Keratinocyte (primary cell): ENCODE results near the gene PIGS. TPM values are rescaled to one million over a fixed set of nuclear protein-coding genes. Genes with fewer than 3 reads are reported as not detected.

ENCODE experiments used
- DNase-seq: peaks from one replicate; pipeline ENCODE4 v3.0.0-alpha.2; 2011; ENCODE audit warnings: low read depth, missing footprints, low spot score
- FAIRE-seq: peaks from 2 replicates; lab custom pipeline; 2011; peaks lifted over from hg19 to GRCh38; lab: Jason Lieb, UNC
- H2AFZ ChIP-seq: 2 replicates; pipeline ENCODE4 v1.6.0; 2012; ENCODE audit warnings: low read length, control low read depth, inconsistent platforms; ENCODE audit not compliant: control insufficient read depth
- H3K27ac ChIP-seq: 2 replicates; pipeline ENCODE4 v1.5.1; 2011; ENCODE audit warnings: low read length; ENCODE audit not compliant: control insufficient read depth, insufficient read depth
- H3K27me3 ChIP-seq: 3 replicates; pipeline ENCODE4 v1.6.0; 2011; ENCODE audit warnings: low read length; ENCODE audit not compliant: control insufficient read depth, insufficient read depth; ENCODE audit errors: extremely low read depth
- H3K36me3 ChIP-seq, 2 experiments: 2 replicates in 1 of 2; 3 replicates in 1 of 2; pipeline ENCODE4 v1.5.1; 2011; ENCODE audit warnings: low read length in 2 of 2, mild to moderate bottlenecking in 1 of 2; ENCODE audit not compliant: control insufficient read depth in 2 of 2, insufficient read depth in 2 of 2; ENCODE audit errors: extremely low read depth in 1 of 2
- H3K4me1 ChIP-seq: 3 replicates; pipeline ENCODE4 v1.5.1; 2011; ENCODE audit warnings: low read length; ENCODE audit not compliant: control insufficient read depth, insufficient read depth; ENCODE audit errors: extremely low read depth
- H3K4me2 ChIP-seq: 3 replicates; pipeline ENCODE4 v1.6.0; 2011; ENCODE audit warnings: low read depth, low read length; ENCODE audit not compliant: control insufficient read depth, insufficient read depth; ENCODE audit errors: extremely low read depth
- H3K4me3 ChIP-seq, 3 experiments: fragments of 200-600 bp in 1 of 3; sonication (generic) in 1 of 3; 2 replicates in 2 of 3; 3 replicates in 1 of 3; pipeline ENCODE4 v1.5.1; 2011 to 2016; ENCODE audit warnings: low read length in 3 of 3, mild to moderate bottlenecking in 3 of 3, control low read depth in 2 of 3, inconsistent platforms in 1 of 3, low read depth in 1 of 3, mixed read lengths in 1 of 3, mixed run types in 1 of 3, moderate library complexity in 1 of 3; ENCODE audit not compliant: control insufficient read depth in 2 of 3, insufficient read depth in 2 of 3; ENCODE audit errors: extremely low read depth in 1 of 3
- H3K79me2 ChIP-seq: 2 replicates; pipeline ENCODE4 v1.6.0; 2012; ENCODE audit warnings: low read length; ENCODE audit not compliant: control insufficient read depth, insufficient read depth
- H3K9ac ChIP-seq: 3 replicates; pipeline ENCODE4 v1.6.0; 2011; ENCODE audit warnings: low read length; ENCODE audit not compliant: control insufficient read depth, insufficient read depth; ENCODE audit errors: extremely low read depth
- H3K9me1 ChIP-seq: 3 replicates; pipeline ENCODE4 v1.6.0; 2011; ENCODE audit warnings: low read length; ENCODE audit not compliant: control insufficient read depth, insufficient read depth; ENCODE audit errors: extremely low read depth
- H3K9me3 ChIP-seq: 2 replicates; pipeline ENCODE4 v1.5.1; 2012; ENCODE audit warnings: low read depth, low read length; ENCODE audit not compliant: control insufficient read depth
- H4K20me1 ChIP-seq: 3 replicates; pipeline ENCODE4 v1.6.0; 2011; ENCODE audit warnings: low read length; ENCODE audit not compliant: control insufficient read depth, insufficient read depth; ENCODE audit errors: extremely low read depth
- CTCF ChIP-seq, 3 experiments: IDR thresholded peaks in 1 of 3; conservative IDR thresholded peaks in 1 of 3; optimal IDR thresholded peaks in 1 of 3; 2 replicates in 2 of 3; 3 replicates in 1 of 3; pipeline versions ENCODE3 to v1.5.1; 2011; ENCODE audit warnings: low read length in 3 of 3, mild to moderate bottlenecking in 3 of 3, moderate library complexity in 2 of 3, control low read depth in 1 of 3, inconsistent platforms in 1 of 3; ENCODE audit not compliant: insufficient read depth in 2 of 3; ENCODE audit errors: extremely low read depth in 1 of 3
- EZH2 ChIP-seq: IDR thresholded peaks from one replicate; pipeline ENCODE4 v1.6.1; 2012; ENCODE audit warnings: inconsistent platforms, mild to moderate bottlenecking, low read length, moderate library complexity
- dilution Hi-C: fragments of 300-500 bp; cut with MboI; formaldehyde crosslinking; loops from one replicate; pipeline ENCODE4 v1.7.0; 2020; ENCODE audit warnings: low sequenced_read_pairs; ENCODE audit not compliant: extremely low pct_ligation_motif_present
- polyA plus RNA-seq, 5 experiments: library from polyadenylated mRNA; depleted of rRNA in 3 of 5; stranded (reverse) in 3 of 5; stranded (forward) in 1 of 5; unstranded in 1 of 5; fragments of >200 nt; gene quantifications; 1 replicate in 1 of 5; 2 replicates in 3 of 5; 3 replicates in 1 of 5; pipeline versions ENCODE4 v1.2.1 to v1.2.3, GENCODE V29; 2011 to 2012; ENCODE audit warnings: missing spikeins in 2 of 5, low read depth in 1 of 5, low replicate concordance in 1 of 5

Gene PIGS
- polyA plus RNA-seq, 1 donor (not counting 4 experiments of a cell fraction or from before 2014, with no cell fraction given): 33.6 TPM

GRCh38 chr17:28615260-28615940 is 44.1 kb upstream of the PIGS start:
- DNase-seq: no peak
- Histone ChIP-seq H4K20me1 (no peaks in the 10 kb centered on the region), H3K9me3 (no peaks in the 10 kb centered on the region), H3K4me3 (no peak overlapping the region), H3K9ac (no peak overlapping the region), H3K4me1 (no peaks in the 10 kb centered on the region), H3K4me2 (no peak overlapping the region), H2AFZ (no peak overlapping the region), H3K79me2 (no peaks in the 10 kb centered on the region), H3K36me3 (peaks cover 58 to 59% of the 10 kb centered on the region in 2 experiments), H3K27me3 (no peaks in the 10 kb centered on the region), H3K9me1 (no peaks in the 10 kb centered on the region), H3K27ac (no peak overlapping the region)
- TF ChIP-seq CTCF (optimal IDR thresholded peaks at IDR 0.05 in 1 of 3, IDR thresholded peaks at IDR 0.05 in 1 of 3, conservative IDR thresholded peaks at IDR 0.05 in 1 of 3; ENCODE audit: extremely low read depth in 1 of 3, insufficient read depth in 2 of 3, low read length in 3 of 3): no peak
- TF ChIP-seq EZH2: no peak
- dilution Hi-C loops: no loop called here
- no peak for FAIRE-seq

GRCh38 chr17:28613931-28614381 is 42.6 kb upstream of the PIGS start, which contains the start of gene RSKR:
RSKR (minus strand) TSS chr17:28614185; CDS start chr17:28614161, 24 bp downstream.
- no peaks in the 10 kb centered on the region for H4K20me1 ChIP-seq
- H3K4me2 ChIP-seq: no peak within 1 kb of the TSS
- no peak within 1 kb of the TSS for H3K27ac ChIP-seq
- H3K9me1 ChIP-seq: no peaks in the 10 kb centered on the region
- no peak within 1 kb of the TSS for H2AFZ ChIP-seq
- no peak within 1 kb of the TSS for H3K4me3 ChIP-seq
- DNase-seq: no peak
- dilution Hi-C loops: no loop called here
- no peaks in the 10 kb centered on the region for H3K4me1 ChIP-seq
- FAIRE-seq: no peak
- H3K27me3 ChIP-seq: no peaks in the 10 kb centered on the region
- TF ChIP-seq EZH2 (no peak), CTCF (optimal IDR thresholded peaks at IDR 0.05 in 1 of 3, IDR thresholded peaks at IDR 0.05 in 1 of 3, conservative IDR thresholded peaks at IDR 0.05 in 1 of 3; ENCODE audit: extremely low read depth in 1 of 3, insufficient read depth in 2 of 3, low read length in 3 of 3) (no peak)
- no peaks in the 10 kb centered on the region for H3K79me2 ChIP-seq
- H3K36me3 ChIP-seq: peaks cover 47 to 51% of the 10 kb centered on the region in 2 experiments
- H3K9me3 ChIP-seq: no peaks in the 10 kb centered on the region
- no peak within 1 kb of the TSS for H3K9ac ChIP-seq
